VCaP (cell line): Measurements from ENCODE around the gene PPP5C.
"Not testable (repeated sequence)": the region's sequence is repeated elsewhere in the genome, so short reads cannot be mapped to it uniquely, and the experiment has no call there.

Source experiments
- H3K27ac ChIP-seq: fragments of 450-650 bp; 2 replicates; pipeline ENCODE4 v1.5.1; 2017
- CTCF ChIP-seq: fragments of 450-650 bp; conservative IDR thresholded peaks from 2 replicates; pipeline ENCODE4 v1.5.1; 2017; ENCODE audit warnings: mild to moderate bottlenecking, moderate library complexity

Gene PPP5C

GRCh38 chr19:46392837-46393236 is 46.0 kb downstream of the PPP5C start:
- H3K27ac ChIP-seq = no peak overlapping the region
- no peak for TF ChIP-seq CTCF

- H3K27ac ChIP-seq = no peak overlapping the region
- no peak for TF ChIP-seq CTCF
Observed at GRCh38 chr19:46393456-46394401, 46.8 kb downstream of the PPP5C start.

GRCh38 chr19:46394402-46394797 is 47.5 kb downstream of the PPP5C start:
- TF ChIP-seq CTCF = no peak
- no peak overlapping the region for H3K27ac ChIP-seq

GRCh38 chr19:46397801-46398479 is 51.1 kb downstream of the PPP5C start:
- H3K27ac ChIP-seq = not testable (repeated sequence)

- TF ChIP-seq CTCF = no peak
- H3K27ac ChIP-seq = no peak overlapping the region
Observed at GRCh38 chr19:46402725-46403124, 55.8 kb downstream of the PPP5C start.

- H3K27ac ChIP-seq = no peak overlapping the region
- TF ChIP-seq CTCF = no peak
Observed at GRCh38 chr19:46404055-46404752, 57.3 kb downstream of the PPP5C start.

- H3K27ac ChIP-seq = no peak overlapping the region
- TF ChIP-seq CTCF = no peak; the same call in 1 of the 2 replicates
Observed at GRCh38 chr19:46404753-46405468, 58.0 kb downstream of the PPP5C start.
